Activated CD4-positive, alpha-beta T cell treated with anti-CD3 and anti-CD28 coated beads, Interleukin-2, amount 50 U/mL, for 48 hours (primary cell): ENCODE results near the gene BRD1.
"Not testable (repeated sequence)": the region's sequence is repeated elsewhere in the genome, so short reads cannot be mapped to it uniquely, and the experiment has no call there.

Experiments used
- DNase-seq, 2 experiments: peaks; one replicate each; pipeline ENCODE4 v3.0.0-alpha.2; 2020

BRD1 gene

DNA sequence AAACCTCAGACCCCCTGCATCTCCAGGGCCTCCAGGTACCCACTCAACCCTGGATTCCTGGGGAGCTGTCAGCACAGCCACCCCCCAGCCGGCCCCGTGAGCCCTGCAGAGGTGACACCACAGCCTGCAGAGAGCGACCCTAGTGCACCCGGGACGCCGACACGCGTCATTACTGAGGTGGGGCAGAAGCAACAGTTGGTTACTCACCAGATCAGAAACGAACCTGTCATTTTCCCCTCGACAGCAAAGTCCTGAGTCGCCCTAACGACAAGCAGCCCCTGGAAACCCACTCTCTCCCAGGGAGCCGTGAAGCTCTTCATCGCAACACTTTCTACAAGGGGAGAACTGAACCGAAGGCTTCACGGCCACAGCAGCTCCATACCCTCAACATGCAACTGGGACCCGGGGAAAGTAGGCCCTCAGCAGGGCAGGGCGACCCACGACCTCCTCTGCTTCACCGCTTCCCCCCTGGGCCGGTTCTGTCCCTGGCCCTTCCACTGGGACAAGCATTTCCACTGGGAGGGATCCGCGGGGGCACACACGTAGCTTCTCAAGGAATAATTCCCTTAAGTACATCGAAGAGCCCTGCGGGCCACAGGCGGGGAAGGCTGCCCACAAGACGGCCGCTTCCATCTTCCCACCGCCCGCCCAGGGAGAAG lies 1.6 kb downstream of the BRD1 start:
- DNase-seq, result peak; percentile 64 to 70

DNA sequence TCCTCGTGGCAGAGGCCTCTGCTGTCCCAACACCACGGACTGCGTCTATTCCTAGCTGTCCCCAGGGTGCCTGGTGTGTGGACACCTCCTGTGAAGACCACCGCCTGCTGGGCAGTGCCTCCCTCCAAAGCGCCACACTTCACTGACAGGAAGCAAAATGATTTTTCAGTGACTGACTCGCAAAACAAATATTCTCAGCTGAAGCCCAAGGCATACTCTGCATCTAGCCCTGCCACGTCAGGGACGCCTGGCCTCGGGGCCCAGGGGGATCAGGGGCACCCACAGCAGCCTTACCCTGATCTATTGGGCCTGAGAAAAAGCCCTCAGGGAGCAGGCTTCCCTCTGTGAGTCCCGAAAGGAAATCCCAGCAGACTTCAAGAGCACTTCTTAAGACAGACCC lies 2.2 kb downstream of the BRD1 start:
- no peak for DNase-seq

DNA sequence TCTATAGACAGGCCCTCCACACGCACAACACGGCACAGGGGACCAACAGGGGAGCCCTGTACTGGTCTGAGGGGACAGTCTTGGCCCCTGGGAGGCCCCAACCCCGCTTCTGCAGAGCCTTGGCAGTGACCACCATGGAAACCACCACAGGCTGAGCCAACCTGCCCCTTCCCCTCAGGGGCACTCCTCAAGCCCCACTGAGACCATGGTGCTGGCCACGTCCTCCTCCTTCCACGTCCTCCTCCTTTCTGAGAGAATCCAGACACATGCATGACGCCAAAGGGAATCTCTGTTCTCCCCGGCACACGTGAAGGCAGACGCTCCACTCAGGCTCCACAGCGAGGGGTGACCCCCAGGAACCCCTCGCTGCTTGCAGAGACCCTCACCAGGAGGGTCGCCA lies 2.7 kb downstream of the BRD1 start:
- no peak for DNase-seq

DNA sequence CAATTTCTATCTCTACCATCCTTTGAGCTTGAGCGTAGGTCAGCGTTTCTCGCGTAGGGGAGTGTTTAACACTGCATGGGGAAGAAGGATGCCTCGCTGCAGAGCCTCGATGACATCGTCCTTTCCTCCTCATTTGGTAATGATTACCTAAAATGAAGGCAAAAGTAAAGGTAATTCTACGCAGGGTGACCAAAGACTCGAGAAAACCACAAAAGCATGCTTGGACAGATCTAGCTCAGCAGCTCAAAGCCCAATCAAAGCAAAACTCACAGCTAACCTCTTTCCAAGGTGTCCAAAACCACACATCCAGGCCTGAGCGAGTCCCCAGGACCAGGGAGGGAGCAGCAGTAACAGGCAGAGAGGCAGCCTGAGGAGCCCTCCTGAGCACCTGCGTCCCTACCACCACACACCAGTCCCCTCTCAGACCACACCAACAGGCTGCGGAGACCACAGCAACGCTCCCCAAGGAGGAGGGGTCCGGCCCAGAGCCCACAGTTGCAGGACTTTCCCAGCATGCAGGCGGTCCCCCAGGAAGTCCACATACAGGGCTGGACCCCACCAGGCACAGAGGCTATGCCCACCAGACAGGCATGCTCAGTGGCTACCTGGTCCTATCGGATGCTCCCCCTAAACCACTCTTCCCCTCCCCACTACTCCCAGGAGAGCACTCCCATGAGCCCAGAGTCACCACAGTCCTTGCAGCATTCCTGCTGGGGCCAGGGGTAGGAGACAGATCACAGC lies 3.3 kb downstream of the BRD1 start:
- DNase-seq, result no peak

DNA sequence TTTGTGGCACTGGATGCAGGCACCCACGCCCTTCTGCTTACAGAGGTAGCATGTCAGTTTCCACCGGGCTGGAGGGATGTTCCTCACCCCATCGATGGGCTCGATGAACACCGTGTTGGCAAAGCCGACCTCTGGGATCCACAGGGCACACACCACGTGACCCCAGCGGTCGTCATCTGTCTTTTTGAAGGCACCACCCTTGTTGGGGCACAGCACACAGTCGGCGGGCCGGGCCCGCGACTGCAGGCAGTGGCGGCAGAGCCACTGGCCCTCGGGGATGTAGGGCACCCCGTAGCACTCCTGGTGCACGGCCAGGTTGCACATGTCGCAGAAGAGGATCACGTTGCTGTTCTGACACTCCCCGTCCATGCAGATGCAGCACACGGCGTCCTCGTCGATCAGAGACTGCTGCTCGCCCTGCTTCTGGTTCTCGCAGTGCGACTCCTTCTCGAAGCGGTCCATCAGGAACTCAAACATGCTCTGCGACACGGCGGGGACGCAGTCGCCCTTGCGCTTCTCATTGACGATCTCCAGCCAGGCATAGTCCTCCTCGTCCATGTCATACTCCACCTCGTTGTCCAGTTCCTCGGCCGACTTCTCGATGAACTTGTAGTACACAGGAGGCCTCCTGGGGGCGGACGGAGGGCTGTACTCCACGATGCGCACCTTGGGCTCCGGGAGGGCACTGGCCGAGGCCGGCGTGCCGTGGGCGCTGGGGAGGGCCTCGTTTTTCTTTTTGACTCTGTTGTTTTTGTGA lies 4.2 kb downstream of the BRD1 start:
- no peak for DNase-seq

DNA sequence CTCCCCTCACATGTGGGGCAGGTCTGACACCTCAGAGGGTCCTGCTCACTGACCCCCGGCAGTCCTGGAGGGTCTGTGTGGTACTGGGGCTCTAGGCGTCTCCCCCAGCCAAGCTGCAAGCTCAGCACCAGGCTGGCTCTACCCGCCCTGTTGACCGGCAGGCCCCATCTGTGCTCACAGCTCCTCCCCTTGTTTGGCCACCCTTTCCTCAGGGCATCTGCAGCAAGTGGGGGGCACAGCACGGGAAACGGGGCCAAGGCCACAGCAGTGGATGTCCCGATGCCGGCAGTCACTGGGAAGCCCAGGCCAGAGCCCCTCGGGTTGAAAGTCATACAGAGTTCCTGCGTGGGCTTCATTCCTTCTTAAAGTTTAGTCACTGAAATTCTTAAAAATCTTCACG lies 5.9 kb downstream of the BRD1 start:
- not testable (repeated sequence) for DNase-seq

DNA sequence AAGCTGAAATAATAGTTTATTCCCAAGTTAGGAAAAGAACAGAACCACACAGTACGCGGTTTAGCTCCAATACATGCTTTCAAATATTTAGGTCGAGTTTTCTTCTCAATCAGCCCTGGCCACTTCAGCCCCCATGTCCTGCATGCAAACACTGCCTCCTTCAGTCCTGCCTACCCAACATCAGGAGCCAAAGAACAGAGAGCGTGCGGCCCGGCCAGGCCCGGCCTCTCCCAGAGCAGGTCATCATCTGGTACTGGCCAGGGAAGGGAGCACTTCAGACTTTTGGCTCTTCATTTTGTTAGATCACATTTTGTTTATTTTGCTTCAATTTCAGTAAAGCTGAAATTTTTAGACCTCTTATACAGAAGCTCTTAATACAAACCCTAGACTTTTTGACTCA lies 6.7 kb downstream of the BRD1 start:
- DNase-seq, result no peak

DNA sequence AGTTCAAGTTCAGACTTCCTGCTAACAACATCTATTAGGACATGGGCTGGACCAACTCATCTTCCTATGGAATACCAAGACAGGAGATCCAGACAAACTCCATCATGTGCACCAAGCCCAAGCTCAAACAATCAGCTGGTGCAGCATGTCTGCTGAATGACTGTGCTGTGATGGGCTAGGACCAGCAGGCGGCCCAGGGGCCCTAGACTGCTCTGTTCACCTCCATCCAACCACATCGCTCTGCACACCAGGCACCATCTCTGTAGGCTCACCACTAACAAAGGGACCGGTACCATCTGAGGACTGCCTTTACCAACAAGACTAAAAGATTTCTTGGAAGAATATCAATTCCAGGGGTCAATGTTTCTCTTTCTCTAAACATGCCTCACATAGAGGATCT lies 10.3 kb downstream of the BRD1 start:
- DNase-seq, result no peak

DNA sequence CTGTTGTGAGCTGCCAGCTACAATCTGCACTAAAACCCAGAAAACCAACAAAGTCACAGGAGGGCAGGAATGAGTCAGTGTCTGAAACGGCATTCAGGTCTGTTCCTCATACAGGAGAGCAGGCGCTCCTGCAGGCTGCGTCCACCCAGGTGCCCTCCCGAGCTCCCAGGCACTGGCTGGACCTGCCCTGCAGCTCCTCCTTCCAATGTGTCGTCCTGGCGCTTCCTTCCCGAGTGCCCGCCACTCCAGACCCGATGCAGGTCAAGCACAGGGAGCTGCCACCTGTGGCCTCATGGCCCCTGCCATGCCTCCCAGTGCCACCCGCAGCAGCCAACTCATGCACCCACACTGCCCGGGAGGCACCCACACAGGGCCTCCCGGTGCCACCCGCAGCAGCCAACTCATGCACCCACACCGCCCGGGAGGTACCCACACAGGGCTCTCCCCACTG lies 12.0 kb downstream of the BRD1 start:
- DNase-seq, result peak; percentile 12 to 34

DNA sequence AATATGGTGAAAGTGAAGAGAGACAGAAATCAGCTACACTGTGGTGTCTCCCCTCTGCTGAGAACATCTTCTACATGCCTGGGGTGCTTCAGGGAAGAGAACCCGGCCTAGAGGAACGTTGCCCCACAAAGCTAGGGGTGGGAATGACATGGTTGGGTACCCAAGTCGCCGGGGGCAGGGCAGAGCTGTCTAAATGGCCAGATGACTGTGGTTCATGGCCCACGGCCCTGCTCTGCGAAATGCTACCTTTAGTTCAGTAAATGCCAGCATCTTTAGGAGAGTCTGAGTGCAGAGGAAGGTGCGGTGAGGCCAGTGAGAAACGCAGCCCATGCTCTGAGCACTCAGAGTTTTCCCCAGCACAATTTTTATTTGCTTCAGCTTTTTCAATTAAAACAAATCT lies 12.8 kb downstream of the BRD1 start:
- DNase-seq, result no peak

DNA sequence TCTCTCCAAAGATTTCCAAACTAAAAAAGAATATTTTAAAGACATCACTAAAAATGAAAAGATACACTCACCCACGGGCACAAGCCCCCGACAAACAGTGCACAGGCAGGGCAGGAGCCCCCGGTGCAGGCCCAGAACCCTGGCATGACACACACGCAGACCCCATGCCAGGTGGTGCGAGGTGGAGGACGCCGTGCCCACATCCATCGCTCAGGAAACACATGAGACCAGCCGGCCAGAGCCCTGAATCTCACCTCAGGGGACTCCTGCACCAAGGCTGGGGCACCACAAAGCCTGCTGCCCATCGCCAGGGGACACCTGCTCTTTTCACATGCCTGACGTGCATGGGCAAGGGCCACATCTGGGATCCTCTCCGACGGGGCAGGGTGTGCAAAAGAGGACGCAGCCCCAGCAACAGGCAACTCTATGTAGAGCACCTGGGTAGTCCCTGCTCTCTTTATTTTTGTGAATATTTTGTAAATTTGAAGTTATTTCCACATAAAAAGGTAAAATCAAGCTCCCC lies 13.4 kb downstream of the BRD1 start:
- no peak for DNase-seq

DNA sequence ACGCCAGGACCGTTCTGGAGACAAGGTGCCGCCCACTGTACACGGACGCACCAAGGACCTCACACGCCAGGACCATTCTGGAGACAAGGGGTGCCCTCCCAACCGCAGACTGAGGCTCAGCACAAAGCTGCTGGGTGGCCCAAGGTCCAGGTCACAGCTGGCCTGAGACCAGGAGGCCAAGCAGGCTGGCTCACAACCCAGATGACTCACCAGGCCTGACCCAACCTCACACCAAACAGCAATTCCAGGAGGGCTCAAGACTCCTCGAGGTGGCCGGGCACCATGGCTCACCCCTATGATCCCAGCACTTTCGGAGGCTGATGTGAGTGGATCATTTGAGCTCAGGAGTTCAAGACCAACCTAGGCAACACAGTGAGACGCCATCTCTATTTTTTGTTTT lies 14.8 kb downstream of the BRD1 start:
- DNase-seq, result no peak

DNA sequence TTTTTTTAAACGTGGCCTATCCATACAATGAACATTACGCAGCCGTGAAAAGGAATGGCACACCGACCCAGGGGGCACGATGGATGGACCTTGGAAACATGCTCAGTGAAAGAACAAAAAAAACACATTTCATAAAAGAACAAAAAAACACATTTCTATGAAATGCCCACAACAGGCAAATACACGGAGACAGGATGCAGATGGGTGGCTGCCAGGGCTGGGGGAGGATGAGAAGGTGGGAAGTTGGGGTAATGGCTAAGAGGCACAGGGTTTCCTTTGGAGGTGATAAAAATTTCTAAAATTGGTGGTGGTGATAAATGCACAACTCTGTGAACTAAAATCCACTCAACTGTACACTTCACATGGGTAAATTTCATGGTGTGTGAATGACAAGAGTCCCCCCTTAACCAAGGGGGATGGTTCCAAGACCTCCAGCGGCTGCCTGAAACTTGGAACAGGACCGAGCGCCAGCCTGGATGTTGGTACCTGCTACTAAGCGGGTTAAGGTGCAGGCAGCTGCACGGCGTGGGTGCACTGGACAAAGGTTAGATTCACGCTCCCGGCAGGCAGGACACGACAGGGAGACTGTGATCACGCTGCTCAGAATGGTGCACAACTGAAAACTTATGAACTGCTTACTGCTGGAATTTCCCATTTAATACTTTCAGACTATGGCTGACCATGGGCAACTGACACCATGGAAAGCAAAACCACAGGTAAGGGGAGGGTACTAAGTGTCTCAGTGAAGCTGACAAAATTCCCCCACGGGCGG lies 16.5 kb downstream of the BRD1 start:
- no peak for DNase-seq

DNA sequence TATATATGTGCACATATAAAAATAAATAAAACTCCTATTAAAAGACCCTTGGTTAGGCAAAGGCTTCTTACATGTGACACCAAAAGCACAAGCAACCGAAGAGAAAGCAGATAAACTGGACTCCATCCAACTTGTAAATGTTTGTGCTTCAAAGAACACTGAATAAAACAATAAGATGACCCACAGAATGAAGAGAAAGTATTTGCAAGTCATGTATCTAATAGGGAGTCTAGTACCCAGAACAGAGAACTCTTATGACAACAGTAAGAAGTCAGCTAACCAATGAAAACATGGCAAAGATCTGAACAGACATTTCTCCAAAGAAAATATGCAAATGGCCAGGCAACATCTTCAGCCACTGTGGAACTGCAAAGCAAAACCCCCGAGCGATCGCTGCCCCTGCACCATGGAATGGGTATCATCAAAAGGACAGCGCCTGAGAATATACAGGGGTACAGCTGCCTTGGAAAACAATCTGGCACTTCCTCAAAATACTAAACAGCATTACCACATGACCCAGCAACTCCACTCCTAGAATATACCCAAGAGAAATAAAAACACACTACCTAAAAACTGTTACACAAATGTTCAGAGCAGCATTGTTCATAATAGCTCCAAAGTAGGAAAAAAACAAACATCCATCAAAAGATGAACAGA lies 17.2 kb downstream of the BRD1 start:
- no peak for DNase-seq

DNA sequence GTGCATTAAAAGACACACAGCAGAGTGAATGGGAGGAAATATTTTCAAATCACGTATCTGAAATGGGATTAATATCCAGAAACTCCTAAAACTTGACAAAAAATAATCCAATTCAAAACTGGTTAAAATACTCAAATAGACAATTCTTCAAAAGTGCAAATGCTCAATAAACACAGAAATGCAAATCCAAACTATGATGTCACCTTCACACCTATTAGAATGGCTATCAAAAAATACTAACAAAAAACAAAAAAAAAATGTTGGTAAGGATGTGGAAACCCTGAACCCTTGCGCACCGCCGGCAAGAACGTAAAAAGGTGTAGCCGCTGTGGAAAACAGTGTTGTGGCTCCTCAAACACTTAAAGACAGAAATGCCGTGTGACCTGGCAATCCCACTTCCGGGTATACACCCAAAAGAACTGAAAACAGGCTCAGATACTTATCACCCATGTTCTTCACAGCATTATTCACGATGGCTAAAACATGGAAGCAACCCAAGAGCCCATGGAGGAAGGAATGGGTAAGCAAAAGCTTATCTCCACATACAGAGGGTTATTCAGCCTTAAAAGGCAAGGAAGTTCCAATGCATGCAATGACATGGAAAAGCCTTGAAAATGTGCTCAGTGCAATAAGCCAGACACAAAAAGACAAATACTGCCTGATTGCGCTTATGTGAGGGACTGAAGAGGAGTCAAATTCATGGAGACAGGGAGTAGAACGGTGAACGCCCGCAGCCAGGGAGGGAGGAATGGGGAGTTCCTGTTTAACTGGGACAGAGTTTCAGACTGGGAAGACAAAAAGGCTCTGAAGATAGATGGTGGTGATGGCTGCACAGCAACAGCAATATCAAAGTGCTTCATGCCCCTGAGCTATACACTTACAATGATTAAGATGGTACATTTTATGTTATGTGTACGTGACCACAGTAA lies 19.6 kb downstream of the BRD1 start:
- DNase-seq, result peak in 1 of 2 experiments; percentile 44

DNA sequence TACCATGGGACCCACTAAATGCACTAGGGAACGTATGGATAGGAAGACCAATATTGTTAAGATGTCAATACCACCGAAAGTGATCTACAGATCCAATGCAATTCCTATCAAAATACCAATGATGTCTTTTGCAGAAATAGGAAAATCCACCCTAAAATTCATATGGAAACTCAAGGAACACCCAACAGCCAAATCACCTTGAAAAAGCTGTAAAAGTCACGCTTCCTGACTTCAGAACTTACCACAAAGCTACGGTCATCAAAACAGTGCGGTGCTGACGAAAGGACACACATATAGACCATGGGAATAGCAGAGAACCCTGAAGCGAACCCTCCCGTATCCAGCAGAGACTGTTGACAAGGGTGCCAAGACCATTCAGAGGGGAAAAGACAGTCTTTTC lies 20.5 kb downstream of the BRD1 start:
- DNase-seq, result no peak

DNA sequence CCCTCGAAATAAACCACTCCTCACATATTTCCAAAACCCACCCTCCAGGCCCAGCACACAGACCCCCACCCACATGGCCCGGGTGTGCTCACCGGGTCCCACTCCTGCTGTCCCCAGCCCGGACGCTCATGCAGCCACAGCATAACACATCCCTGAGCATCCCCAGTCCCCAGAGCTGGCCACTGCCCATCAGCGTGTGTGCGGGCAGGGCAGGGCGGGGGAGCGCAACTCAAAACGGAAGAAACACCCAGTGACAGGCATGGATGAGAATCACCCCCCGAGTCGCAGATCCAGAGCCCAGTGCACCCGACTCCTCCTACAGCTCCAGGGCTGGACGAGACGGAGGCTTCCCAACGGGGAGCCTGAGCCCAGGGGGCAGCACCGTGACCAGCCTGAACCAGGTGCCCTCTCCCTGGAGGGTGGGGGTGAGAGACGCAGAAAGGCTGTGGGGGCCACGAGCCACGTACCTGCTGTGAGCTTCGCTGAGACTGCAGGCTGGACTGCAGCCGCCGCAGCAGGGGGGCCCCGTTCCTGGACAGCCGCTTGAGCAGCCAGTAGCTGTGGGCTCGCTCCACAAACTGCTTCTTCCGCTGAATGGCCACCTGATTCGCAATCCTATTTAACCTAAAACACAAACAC lies 23.8 kb downstream of the BRD1 start:
- no peak for DNase-seq

DNA sequence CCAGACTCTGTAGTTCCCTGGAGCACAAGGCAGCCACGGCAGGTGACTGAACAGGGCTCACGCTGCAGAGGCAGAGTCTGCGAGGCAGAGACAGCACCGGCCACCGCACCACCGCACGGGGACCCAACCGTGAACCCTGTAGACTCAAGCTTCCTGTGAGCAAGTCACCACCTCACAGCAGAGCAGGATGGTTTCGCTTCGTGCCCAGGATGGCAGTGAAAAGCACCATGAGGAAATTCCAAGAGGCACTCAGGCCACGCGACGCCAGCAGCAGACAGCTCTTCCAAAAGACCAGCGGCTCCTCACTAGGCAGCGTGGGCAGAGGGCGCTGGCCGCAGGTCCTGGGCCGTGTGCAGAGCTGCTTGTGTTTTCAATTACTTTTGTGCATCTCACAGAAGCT lies 24.5 kb downstream of the BRD1 start:
- no peak for DNase-seq

DNA sequence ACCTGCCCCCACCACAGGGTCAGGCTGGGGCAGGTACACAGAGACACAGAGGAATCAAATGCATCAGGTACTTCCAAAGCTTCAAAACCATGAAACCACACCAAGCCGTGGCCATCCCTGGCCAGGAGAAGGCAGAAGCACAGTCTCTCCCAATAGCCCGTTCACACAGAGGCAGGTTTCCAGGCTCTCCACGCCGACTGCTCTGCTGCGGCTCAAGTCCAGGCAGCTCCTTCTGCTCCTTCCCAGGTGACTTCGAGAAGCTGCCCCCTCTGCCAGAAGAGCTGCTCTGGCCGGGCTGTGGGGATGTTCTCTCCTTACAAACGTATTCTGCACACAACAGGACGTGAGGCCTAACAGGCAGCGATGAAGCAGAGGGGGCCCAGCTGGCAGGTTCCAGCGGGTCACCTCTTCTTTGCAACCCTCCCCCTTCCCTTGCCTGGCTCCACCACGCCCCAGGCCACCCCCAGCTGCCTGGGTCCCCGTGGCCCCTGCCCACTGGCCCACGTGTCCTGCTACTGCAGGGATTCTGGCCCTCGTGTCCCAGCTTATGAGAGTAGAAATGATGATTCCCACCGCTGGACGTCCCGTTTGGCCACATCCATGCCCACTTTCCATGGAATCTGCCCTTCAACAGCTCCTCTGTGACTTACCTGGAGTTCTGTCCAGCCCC lies 26.1 kb downstream of the BRD1 start:
- no peak for DNase-seq
